H1 (cell line): ENCODE measurements around the gene C16orf95. TPM values are rescaled to one million over a fixed set of nuclear protein-coding genes. Genes with fewer than 3 reads are reported as not detected.

Source experiments
- HDAC6 ChIP-seq: IDR thresholded peaks from one replicate; pipeline ENCODE4 v1.7.1; 2012; ENCODE audit warnings: low read depth, mild to moderate bottlenecking, inconsistent platforms, low read length, moderate library complexity
- NRF1 ChIP-seq: IDR thresholded peaks from 2 replicates; pipeline ENCODE4 v1.6.1; 2011; ENCODE audit warnings: mild to moderate bottlenecking, low read depth, low read length, improper control_type of control experiment
- POLR2A ChIP-seq, 2 experiments: IDR thresholded peaks; 1 replicate in 1 of 2; 2 replicates in 1 of 2; pipeline ENCODE4 v1.6.1; 2011; ENCODE audit warnings: low read depth in 2 of 2, low read length in 2 of 2, mild to moderate bottlenecking in 2 of 2; ENCODE audit errors: control extremely low read depth in 1 of 2
- polyA plus RNA-seq, 7 experiments: library from polyadenylated mRNA; depleted of rRNA in 3 of 7; stranded (reverse) in 5 of 7; unstranded in 2 of 7; fragments of >200 nt in 5 of 7; fragments of 200-250 nt in 2 of 7; gene quantifications; 1 replicate in 5 of 7; 2 replicates in 1 of 7; 4 replicates in 1 of 7; pipeline versions ENCODE4 v1.2.1 to v1.2.3, GENCODE V29; 2011 to 2013; ENCODE audit warnings: missing spikeins in 2 of 7, mixed read lengths in 2 of 7
- total RNA-seq: library from RNA; stranded (reverse); fragmentation: NEBNext Ultra II Directional; extraction: Animal tissue kit (Norgen Biotek cat#: 25700); gene quantifications from 2 replicates; pipeline ENCODE4 v1.2.1, GENCODE V29; 2021
- TF ChIP-seq, protein P1 (sequence below): IDR thresholded peaks from 2 replicates; pipeline ENCODE4 v1.6.1; 2011; ENCODE audit warnings: low read depth, mild to moderate bottlenecking, low read length; ENCODE audit not compliant: insufficient read depth
- TF ChIP-seq, protein P2 (sequence below): IDR thresholded peaks from 2 replicates; pipeline ENCODE4 v1.6.1; 2012; ENCODE audit warnings: inconsistent platforms

Gene C16orf95
- total and polyA plus RNA-seq, 2 of the 8 experiments (the other 6 are each of a cell fraction or from before 2014, with no cell fraction given): 5.0 to 5.4 TPM

DNA sequence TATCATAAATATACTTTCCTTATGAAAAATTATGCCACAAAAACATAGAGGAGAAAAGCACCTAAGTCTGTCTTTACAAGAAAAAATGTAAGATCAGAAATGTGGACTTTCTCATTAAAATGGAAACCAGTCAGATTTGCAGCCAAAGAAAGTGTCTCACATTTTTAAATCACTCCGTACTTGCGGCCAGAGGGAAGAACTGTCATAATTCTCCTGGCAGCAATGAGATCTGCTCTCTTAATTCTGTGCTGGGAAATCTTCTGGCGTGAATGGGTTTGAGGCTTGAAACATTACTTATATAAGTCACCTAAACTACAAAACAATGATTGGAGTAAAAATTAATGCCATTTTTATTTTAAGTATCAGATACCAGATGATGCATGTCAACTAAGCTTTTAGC, 10.7 kb downstream of the C16orf95 start (continued):
- TF ChIP-seq, protein P1, sequence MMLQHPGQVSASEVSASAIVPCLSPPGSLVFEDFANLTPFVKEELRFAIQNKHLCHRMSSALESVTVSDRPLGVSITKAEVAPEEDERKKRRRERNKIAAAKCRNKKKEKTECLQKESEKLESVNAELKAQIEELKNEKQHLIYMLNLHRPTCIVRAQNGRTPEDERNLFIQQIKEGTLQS: no peak
- TF ChIP-seq POLR2A (IDR thresholded peaks at IDR 0.05; ENCODE audit: control extremely low read depth in 1 of 2, low read depth in 2 of 2, low read length in 2 of 2): no peak
- TF ChIP-seq NRF1: no peak
- TF ChIP-seq, protein P2, sequence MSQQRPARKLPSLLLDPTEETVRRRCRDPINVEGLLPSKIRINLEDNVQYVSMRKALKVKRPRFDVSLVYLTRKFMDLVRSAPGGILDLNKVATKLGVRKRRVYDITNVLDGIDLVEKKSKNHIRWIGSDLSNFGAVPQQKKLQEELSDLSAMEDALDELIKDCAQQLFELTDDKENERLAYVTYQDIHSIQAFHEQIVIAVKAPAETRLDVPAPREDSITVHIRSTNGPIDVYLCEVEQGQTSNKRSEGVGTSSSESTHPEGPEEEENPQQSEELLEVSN: no peak
- TF ChIP-seq HDAC6: no peak
